Measurements from ENCODE around the gene SNX25. TPM values are rescaled to one million over a fixed set of nuclear protein-coding genes. Genes with fewer than 3 reads are reported as not detected.

SNX25 gene
- total RNA-seq, 6 experiments from 2014 or later = 8.0 to 13.0 (median 10.5) TPM

DNA sequence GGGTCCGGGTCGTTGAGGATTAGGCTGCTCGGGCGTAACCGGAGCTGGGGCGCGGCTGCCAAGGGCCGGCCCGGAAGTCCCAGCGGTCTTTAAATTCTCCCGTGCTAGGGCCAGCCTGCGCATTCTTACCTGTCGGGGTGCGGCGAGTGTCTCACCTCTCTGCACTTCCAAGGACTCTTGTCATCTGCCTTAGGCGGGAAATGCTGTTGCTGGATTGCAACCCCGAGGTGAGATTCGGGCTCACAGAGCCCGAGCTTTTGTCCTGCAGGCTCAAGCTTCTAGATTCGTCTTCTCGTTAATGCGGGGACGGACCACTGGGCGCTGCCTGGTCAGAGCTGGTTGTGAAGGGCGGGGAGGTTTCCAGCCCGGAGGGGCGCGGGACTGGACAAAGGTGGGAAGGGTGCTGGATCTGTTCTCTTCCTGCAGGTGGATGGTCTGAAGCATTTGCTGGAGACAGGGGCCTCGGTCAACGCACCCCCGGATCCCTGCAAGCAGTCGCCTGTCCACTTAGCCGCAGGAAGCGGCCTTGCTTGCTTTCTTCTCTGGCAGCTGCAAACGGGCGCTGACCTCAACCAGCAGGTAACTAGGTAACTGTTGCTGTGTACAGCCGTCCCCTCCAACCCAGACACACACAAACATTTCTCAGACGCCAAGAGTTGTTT lies 187.5 kb downstream of the SNX25 start, which contains the start of gene ANKRD37:
TSS of gene ANKRD37 (plus strand) at position 118 of the 662 bp plus-strand sequence. CDS start at position 201, 83 bp downstream.
- H3K4me3 ChIP-seq = peak within 1 kb of the TSS; percentile 57 to 80 (median 69)
- peaks cover 0 to 27% (median 6%) of the 10 kb centered on the region in 4 donors for H3K36me3 ChIP-seq
- 8% methylated on average over 6 of the region's 38 CpGs for WGBS (ENCODE audit: insufficient coverage, low coverage, low lambda C conversion rate, missing lambda C conversion rate)
- H3K27ac ChIP-seq = peak within 1 kb of the TSS; percentile 100
- H3K27me3 ChIP-seq = no peaks in the 10 kb centered on the region
- ATAC-seq (peak; percentile 43 to 68 (median 53)), DNase-seq (peak; percentile 68 to 82 (median 80))
- intact Hi-C loops (cut with DNase I) = loop anchor here in 1 of 2 donors (10.0 kb wide), 1 partner anchor 192 kb away; the partner anchor contains the start of genes CFAP97 and SNX25
- H3K9me3 ChIP-seq = no peaks in the 10 kb centered on the region
- H3K4me1 ChIP-seq = peaks cover 0 to 8% (median 4%) of the 10 kb centered on the region in 4 donors
- TF ChIP-seq POLR2A (IDR thresholded peaks at IDR 0.05) = peak; percentile 70
- TF ChIP-seq, protein P1, sequence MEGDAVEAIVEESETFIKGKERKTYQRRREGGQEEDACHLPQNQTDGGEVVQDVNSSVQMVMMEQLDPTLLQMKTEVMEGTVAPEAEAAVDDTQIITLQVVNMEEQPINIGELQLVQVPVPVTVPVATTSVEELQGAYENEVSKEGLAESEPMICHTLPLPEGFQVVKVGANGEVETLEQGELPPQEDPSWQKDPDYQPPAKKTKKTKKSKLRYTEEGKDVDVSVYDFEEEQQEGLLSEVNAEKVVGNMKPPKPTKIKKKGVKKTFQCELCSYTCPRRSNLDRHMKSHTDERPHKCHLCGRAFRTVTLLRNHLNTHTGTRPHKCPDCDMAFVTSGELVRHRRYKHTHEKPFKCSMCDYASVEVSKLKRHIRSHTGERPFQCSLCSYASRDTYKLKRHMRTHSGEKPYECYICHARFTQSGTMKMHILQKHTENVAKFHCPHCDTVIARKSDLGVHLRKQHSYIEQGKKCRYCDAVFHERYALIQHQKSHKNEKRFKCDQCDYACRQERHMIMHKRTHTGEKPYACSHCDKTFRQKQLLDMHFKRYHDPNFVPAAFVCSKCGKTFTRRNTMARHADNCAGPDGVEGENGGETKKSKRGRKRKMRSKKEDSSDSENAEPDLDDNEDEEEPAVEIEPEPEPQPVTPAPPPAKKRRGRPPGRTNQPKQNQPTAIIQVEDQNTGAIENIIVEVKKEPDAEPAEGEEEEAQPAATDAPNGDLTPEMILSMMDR (IDR thresholded peaks at IDR 0.05) = no peak

DNA sequence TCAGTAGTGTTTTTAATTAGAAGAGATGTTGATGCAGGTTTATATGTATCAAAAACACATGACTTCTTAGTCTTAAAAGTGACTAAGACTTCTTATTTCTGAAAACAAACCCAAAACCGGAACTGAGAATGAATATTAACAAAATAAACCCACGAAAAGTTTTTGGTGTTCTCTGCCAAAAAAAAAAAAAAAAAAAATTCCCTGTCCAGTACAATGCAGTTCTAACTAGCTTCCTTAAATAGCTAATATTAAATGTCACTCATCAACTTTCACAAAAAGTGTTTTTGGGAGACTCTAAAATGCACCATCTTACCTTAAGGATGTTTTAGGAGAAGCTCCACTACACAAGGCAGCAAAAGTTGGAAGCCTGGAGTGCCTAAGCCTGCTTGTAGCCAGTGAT lies 189.2 kb downstream of the SNX25 start:
- WGBS (ENCODE audit: insufficient coverage, low coverage, low lambda C conversion rate, missing lambda C conversion rate) = 56% methylated on average over 2 of the region's 2 CpGs

GRCh38 chr4:185399466-185399865 lies 190.1 kb downstream of the SNX25 start:
- Histone ChIP-seq H3K36me3 (peaks cover 0 to 36% (median 7%) of the 10 kb centered on the region in 4 donors), H3K9me3 (no peaks in the 10 kb centered on the region), H3K4me3 (no peak overlapping the region), H3K27ac (no peak overlapping the region), H3K27me3 (no peaks in the 10 kb centered on the region), H3K4me1 (peaks cover 0 to 8% (median 4%) of the 10 kb centered on the region in 4 donors)
- intact Hi-C loops (cut with DNase I) = loop anchor here in 1 of 2 donors (10.0 kb wide), 1 partner anchor 195 kb away; the partner anchor contains the start of genes CFAP97 and SNX25
- DNase-seq (no peak), ATAC-seq (no peak)
- no peak for TF ChIP-seq POLR2A (IDR thresholded peaks at IDR 0.05)
- TF ChIP-seq, protein P1 (IDR thresholded peaks at IDR 0.05) = no peak
- 76% methylated on average over 8 of the region's 8 CpGs for WGBS (ENCODE audit: insufficient coverage, low coverage, low lambda C conversion rate, missing lambda C conversion rate)

More for the DNA sequence above, 189.2 kb downstream of the SNX25 start:
- Histone ChIP-seq H3K36me3 (peaks cover 0 to 36% (median 7%) of the 10 kb centered on the region in 4 donors), H3K27me3 (no peaks in the 10 kb centered on the region), H3K9me3 (no peaks in the 10 kb centered on the region), H3K4me1 (peaks cover 0 to 8% (median 4%) of the 10 kb centered on the region in 4 donors), H3K4me3 (no peak overlapping the region), H3K27ac (peak overlapping the region in 1 of 3 donors; percentile 100)
- TF ChIP-seq, protein P1 (IDR thresholded peaks at IDR 0.05) = no peak
- no peak for TF ChIP-seq POLR2A (IDR thresholded peaks at IDR 0.05)
- DNase-seq (no peak), ATAC-seq (no peak)
- intact Hi-C loops (cut with DNase I) = loop anchor here in 1 of 2 donors (10.0 kb wide), 1 partner anchor 194 kb away; the partner anchor contains the start of genes CFAP97 and SNX25

- no peak for DNase-seq
- no peaks in the 10 kb centered on the region for H3K9me3 ChIP-seq
- no peak for ATAC-seq
- intact Hi-C loops (cut with DNase I) = no loop called here
- no peak for TF ChIP-seq POLR2A (IDR thresholded peaks at IDR 0.05)
- TF ChIP-seq, protein P1 (IDR thresholded peaks at IDR 0.05) = no peak
- H3K4me1 ChIP-seq = no peaks in the 10 kb centered on the region
- no peaks in the 10 kb centered on the region for H3K27me3 ChIP-seq
- WGBS (ENCODE audit: insufficient coverage, low coverage, low lambda C conversion rate, missing lambda C conversion rate) = 88% methylated on average over 4 of the region's 4 CpGs
- no peak overlapping the region for H3K4me3 ChIP-seq
- H3K36me3 ChIP-seq = peaks cover 0 to 50% (median 12%) of the 10 kb centered on the region in 4 donors
- H3K27ac ChIP-seq = no peak overlapping the region
These were observed 194.6 kb downstream of the SNX25 start for GRCh38 chr4:185404031-185404430.
